HG03558 (cell line): ENCODE measurements around the gene NTSR1.

ENCODE experiments used
- ATAC-seq: cut with Tn5 transposase; IDR thresholded peaks from one replicate; pipeline ENCODE4 v1.9.1; 2021; ENCODE audit warnings: moderate number of reproducible peaks; ENCODE audit not compliant: unreplicated experiment; ENCODE audit errors: extremely low read depth

The NTSR1 gene

GRCh38 chr20:62752181-62752670 lies 43.6 kb downstream of the NTSR1 start:
- ATAC-seq: no peak

DNA sequence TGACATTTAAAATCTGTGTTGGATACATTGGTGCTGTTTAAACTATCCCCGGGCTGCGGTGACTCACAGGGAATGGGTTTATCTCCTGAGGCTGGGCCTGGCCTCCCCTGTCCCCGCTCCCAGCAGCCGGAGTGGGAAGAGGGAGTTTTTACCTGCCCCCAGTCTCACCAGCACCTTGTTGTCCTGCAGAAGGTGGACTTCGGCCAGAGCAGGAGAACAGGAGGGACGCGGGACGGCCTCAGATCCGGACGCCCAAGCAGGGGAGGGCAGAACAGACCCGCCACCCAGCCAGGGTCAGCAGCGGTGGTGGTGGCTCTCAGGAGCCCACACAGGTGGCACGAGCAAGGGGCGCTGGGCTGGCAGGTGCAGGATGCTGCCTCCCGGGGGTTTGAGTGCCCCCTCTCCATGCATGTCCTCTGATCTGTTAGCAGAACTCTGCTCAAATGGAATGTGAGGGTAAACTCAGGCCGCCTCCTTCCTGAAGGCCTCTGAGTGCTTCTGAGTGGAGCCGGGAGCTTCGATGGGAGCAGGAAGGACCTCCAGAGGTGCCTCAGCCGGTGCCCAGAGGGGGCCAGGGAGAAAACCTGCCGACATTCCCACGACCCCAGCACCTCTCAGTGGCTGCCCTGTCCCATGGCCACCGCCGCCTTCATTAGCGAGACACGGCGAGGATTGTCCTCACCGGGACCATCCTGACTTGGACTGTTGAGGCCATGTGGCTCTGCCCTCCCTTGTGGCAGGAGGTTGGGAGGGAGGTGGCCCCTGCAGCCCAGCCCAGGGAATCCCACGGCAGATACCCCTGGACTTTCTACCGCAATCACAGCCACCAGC lies 44.2 kb downstream of the NTSR1 start:
- ATAC-seq: no peak

GRCh38 chr20:62753626-62754025 lies 45.0 kb downstream of the NTSR1 start:
- no peak for ATAC-seq

- ATAC-seq: no peak
Observed at GRCh38 chr20:62754122-62754990, 45.7 kb downstream of the NTSR1 start.

DNA sequence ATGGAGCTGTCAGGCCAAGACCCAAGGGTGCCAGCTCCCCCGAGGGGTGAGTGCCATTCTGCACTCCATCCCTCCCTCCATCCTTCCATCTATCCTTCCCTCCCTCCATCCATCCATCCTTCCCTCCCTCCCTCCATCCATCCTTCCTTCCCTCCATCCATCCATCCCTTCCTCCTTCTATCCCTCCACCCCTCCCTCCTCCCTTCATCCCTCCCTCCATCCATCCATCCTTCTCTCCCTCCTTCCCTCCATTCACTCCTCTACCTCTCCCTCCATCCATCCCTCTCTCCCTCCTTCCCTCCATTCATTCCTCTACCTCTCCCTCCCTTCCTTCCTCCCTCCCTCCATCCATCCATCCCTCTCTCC lies 46.3 kb downstream of the NTSR1 start:
- no peak for ATAC-seq

DNA sequence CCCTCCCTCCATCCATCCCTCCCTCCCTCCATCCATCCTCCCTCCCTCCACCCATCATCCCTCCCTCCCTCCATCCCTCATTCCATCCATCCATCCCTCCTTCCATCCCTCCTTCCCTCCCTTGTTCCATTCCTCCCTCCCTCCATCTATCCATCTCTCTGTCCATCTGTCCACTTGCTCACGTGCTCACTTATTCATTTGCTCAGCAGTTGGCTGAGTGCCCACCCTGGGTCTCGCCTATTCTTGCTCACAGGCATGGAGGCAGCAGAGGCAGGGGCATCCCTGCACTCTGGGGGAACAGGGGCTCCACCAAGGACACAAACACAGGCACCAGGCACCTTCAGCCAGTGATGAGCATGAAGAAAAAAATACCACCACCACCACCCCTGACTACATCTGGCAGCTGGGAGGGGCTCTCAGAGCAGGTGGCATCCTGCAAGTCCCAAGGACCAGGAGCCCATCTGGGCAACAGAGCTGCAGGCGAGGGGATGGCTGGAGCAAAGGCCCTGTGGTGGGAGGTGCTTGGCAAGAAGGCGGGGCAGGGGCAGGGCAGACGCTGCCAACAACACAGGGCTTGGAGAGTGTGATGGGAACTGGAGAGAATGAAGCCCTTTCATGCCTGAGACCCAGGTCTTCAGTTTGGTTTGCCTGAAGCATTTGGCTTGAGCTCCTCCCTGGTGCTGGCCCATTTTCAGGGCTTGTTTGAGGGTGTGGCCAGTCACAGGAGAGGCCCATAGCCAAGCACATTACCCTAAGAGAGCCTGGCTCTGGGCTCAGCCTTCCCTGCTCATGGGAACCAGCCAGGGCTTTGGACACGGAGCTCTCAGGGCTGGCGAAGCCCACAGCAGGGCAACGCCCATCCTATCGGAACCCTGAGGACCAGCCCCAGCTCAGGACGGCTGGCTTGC lies 47.4 kb downstream of the NTSR1 start:
- ATAC-seq: no peak

DNA sequence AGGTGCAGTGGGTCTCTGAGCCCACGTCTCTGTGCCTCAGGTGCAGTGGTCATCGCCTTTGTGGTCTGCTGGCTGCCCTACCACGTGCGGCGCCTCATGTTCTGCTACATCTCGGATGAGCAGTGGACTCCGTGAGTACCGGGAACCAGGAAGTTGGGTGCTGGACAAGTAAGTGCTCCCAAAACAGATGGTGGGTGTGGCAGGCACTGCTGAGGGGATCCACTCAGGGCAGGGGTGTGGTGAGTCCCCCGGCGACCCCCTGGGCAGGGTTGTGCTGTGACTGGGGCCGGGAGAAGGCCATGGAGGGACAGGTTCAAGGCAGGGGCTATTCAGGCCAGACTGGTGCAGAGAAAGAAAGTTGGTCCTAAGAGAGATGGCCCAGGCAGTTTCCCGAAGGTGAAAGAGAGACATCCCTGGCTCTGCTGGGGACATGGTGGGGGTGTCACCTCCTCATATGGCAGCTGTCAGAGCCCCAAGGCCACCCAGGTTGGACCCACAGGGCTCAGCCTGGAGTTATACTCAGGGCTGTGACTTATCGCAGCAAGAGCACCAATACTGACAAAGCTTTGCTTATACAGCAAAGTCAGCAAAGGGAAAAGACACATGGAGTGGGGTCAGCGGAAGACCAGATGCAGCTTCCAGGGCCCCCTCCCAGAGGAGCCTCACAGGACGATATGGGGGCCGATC lies 49.7 kb downstream of the NTSR1 start:
- no peak for ATAC-seq

DNA sequence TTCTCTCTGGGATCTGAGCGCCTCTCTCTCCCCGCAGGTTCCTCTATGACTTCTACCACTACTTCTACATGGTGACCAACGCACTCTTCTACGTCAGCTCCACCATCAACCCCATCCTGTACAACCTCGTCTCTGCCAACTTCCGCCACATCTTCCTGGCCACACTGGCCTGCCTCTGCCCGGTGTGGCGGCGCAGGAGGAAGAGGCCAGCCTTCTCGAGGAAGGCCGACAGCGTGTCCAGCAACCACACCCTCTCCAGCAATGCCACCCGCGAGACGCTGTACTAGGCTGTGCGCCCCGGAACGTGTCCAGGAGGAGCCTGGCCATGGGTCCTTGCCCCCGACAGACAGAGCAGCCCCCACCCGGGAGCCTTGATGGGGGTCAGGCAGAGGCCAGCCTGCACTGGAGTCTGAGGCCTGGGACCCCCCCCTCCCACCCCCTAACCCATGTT lies 51.4 kb downstream of the NTSR1 start:
- ATAC-seq: no peak

DNA sequence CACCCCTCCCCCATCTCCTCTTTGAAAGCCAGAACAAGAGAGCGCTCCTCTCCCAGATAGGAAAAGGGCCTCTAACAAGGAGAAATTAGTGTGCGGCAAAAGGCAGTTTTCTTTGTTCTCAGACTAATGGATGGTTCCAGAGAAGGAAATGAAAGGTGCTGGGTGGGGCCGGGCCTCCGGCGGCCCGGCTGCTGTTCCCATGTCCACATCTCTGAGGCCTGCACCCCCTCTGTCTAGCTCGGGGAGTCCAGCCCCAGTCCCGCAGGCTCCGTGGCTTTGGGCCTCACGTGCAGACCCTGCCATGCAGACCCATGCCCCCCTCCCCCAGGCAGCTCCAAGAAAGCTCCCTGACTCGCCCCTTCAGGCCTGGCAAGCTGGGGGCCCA lies 51.8 kb downstream of the NTSR1 start:
- ATAC-seq: no peak

- no peak for ATAC-seq
Observed at GRCh38 chr20:62760856-62761758, 52.5 kb downstream of the NTSR1 start.

DNA sequence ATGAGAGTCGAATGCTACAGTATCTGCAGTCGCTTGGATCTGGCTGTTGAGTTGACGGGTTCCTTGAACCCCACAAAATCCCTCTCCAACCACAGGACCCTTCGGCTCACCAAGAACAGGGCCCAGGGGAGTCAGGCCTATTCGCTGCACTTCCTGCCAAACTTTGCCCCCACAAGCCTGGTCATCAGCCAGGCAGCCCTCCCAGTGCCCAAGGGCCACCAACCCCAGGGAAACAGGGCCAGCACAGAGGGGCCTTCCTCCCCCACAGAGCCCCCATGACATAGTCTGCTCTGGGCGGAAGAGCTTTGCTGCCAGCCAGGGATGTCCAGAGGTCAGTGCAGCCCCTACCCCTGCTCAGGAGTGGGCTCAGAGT lies 53.1 kb downstream of the NTSR1 start:
- ATAC-seq: no peak

DNA sequence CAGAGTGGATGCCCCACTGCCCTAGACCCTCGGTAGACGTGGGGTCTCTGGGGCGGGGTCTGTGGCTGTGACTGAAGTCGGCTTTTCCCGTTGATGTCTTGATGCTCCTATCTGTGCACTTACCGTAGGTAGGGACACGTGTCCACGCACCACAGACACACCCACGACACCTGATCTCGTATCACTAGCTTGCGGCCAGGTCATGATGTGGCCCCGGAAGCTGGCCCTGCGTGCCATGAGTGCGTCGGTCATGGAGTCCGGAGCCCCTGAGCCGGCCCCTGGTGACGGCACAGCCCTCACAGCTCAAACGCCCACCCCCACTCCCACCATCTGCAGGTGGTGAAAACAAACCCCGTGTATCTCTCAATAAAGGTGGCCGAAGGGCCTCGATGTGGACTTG lies 53.7 kb downstream of the NTSR1 start:
- no peak for ATAC-seq

DNA sequence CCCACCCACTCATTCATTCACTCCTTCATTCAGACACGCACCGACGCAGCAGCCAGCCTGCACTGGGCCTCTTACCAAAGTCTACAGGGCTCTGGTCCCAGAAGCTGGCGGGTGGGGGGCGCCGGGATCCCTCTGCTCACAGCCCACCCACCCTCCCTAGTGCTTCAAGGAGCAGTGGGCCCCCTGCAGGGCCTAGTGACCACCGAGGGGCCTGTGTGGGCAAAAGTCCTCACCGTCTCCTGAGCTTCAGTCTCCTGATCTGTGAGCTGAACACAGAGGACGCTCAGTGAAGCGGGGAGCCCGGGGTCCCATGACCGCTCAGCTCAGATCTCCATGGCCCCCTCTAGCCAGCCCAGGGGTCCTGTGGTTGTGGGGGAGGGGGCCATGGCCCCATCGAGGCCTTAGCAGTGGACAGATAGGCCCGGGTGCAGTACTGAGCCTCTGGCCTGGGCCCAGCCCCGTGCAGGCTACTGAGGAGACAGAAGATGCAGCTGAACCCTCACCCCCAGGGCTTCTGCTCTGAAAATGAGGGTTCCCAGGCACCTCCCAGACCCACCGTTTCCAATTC lies 54.2 kb downstream of the NTSR1 start:
- no peak for ATAC-seq

DNA sequence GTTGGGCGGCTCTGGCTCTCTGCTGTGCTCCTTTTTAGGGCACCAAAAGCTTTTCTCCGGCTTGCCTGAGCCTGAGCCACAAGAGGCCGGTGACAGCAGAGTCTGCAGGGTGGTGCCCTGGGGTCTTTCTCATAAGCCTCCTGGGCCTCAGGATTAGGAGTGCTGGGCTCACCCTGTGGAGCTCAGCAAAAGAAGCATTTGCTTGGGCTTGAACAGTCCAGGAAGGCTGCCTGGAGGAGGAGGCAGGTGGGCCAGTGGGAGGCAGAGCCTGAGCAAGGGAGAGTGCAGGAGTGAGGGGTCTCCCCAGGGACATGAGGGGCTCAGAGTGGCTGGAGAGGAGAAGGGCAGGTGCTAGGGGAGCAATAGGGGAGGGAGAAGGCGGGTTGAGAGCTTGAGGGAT lies 54.8 kb downstream of the NTSR1 start:
- ATAC-seq: no peak

DNA sequence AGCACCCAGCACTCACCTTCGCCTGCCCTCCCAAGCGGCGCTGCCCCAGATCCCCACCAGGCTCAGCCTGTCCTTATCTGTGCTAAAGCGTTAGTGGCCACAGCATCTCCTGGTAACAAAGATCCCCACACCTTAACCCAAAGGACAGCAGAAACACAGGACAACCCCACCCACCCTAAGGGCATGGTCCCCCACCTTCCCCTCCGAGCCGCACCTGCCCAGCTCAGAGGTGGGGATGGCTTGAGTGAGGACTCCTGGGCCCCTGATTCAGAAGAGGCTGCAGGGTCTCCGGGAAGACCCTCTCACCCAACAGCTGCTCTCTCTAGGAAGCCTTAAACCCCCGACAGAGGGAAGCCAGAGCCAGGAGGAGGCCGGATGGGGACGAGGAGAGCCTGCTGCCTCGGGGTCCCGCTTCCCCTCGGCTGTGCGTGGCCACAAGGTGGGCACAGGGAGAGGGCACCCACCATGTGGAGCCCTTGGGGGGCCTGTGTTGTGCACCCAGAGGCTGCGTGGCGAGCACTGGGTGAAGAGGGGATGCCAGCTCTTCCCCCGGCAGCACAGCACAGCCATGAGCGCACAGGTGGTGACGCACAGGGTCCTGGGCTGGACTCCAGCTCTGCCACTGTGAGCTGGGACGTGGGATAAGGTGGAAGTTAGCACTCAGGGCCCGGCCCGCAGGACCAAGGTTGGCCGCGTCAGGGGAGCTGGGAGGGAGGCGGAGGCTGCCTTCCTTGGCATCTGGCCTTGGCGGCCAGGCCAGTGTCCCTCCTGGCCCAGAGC lies 55.7 kb downstream of the NTSR1 start:
- no peak for ATAC-seq

- ATAC-seq: no peak
Observed at GRCh38 chr20:62765021-62765420, 56.4 kb downstream of the NTSR1 start.

DNA sequence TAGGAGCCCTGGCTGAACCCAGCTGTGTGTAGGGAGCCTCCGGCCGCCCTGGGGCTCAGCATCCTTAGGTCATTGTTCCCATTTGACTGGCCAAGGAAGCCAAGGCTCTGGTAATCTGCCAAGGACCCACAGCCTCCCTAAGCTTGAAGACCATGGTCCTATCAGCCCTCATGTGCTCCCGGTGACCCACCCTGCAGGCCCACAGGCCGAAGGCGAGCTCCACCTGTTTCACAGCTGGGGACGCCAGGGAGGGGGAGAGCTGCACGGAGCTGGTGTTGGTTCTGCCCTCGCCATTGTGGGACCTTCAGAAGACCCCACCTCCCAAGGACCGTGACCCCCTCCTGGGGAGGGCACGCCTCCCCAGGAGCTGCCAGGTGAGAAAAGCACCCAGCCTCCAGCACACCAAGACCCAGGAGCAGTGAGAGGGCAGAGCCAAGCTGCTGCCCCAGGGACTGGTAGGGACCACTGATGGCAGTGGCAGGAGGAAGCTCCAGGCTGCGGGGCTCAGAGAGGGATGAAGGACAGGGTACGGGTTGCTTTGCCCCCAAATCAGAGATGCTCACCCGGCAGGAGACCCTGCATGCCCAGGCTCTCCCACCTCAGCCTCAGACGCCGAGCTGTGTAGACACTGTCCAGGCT lies 56.9 kb downstream of the NTSR1 start:
- no peak for ATAC-seq
